Neural progenitor cell (in vitro differentiated cells): ENCODE results near the gene PLA2G2F. TPM values are rescaled to one million over a fixed set of nuclear protein-coding genes. Genes with fewer than 3 reads are reported as not detected.

Experiments used
- DNase-seq: peaks from one replicate; pipeline ENCODE4 v3.0.0-alpha.2; 2016; ENCODE audit warnings: low spot score
- H2AFZ ChIP-seq: fragments of 200-600 bp; sonication (generic); replicated peaks from 2 replicates; pipeline ENCODE4 v1.6.1; 2016; ENCODE audit warnings: antibody characterized with exemption
- H3F3A ChIP-seq: fragments of 200-600 bp; sonication (generic); 2 replicates; pipeline ENCODE4 v1.6.1; 2016; ENCODE audit warnings: antibody characterized with exemption, low read depth
- H3K27ac ChIP-seq: fragments of 200-600 bp; sonication (generic); 2 replicates; pipeline ENCODE4 v1.5.1; 2016; ENCODE audit warnings: mild to moderate bottlenecking
- H3K27me3 ChIP-seq: fragments of 200-600 bp; sonication (generic); 2 replicates; pipeline ENCODE4 v1.6.1; 2016; ENCODE audit warnings: mild to moderate bottlenecking, moderate library complexity
- H3K36me3 ChIP-seq: fragments of 200-600 bp; sonication (generic); 2 replicates; pipeline ENCODE4 v1.5.1; 2016
- H3K4me1 ChIP-seq: fragments of 200-600 bp; sonication (generic); 2 replicates; pipeline ENCODE4 v1.6.1; 2016; ENCODE audit warnings: mixed run types
- H3K4me2 ChIP-seq: fragments of 200-600 bp; sonication (generic); 2 replicates; pipeline ENCODE4 v1.6.1; 2016
- H3K4me3 ChIP-seq: fragments of 200-600 bp; sonication (generic); 2 replicates; pipeline ENCODE4 v1.5.1; 2016
- H3K79me2 ChIP-seq: fragments of 200-600 bp; sonication (generic); 2 replicates; pipeline ENCODE4 v1.6.1; 2016; ENCODE audit warnings: low read depth
- H3K9ac ChIP-seq: fragments of 200-600 bp; sonication (generic); 2 replicates; pipeline ENCODE4 v1.6.1; 2016
- H3K9me3 ChIP-seq: fragments of 200-600 bp; sonication (generic); 2 replicates; pipeline ENCODE4 v1.5.1; 2016; ENCODE audit warnings: low read depth
- H4K20me1 ChIP-seq: fragments of 200-600 bp; sonication (generic); 2 replicates; pipeline ENCODE4 v1.6.1; 2016; ENCODE audit warnings: low read depth
- H3K27ac Mint-ChIP-seq: 3 replicates; pipeline ENCODE4 v1.8.0; 2021; ENCODE audit warnings: mixed read lengths
- H3K27me3 Mint-ChIP-seq: 2 replicates; pipeline ENCODE4 v1.8.0; 2022; ENCODE audit warnings: low read depth, mild to moderate bottlenecking, inconsistent platforms, moderate library complexity, mixed read lengths; ENCODE audit not compliant: insufficient read depth
- H3K36me3 Mint-ChIP-seq: 3 replicates; pipeline ENCODE4 v1.8.0; 2021; ENCODE audit warnings: mixed read lengths
- H3K4me1 Mint-ChIP-seq: 3 replicates; pipeline ENCODE4 v1.8.0; 2021; ENCODE audit warnings: mixed read lengths
- H3K4me3 Mint-ChIP-seq: 3 replicates; pipeline ENCODE4 v1.8.0; 2021; ENCODE audit warnings: mild to moderate bottlenecking, moderate library complexity, mixed read lengths
- H3K9me3 Mint-ChIP-seq: 3 replicates; pipeline ENCODE4 v1.8.0; 2020; ENCODE audit warnings: mixed read lengths
- EZH2 ChIP-seq: fragments of 200-600 bp; sonication (generic); IDR thresholded peaks from 2 replicates; pipeline ENCODE4 v1.6.1; 2017; ENCODE audit warnings: antibody characterized with exemption, mild to moderate bottlenecking, moderate library complexity
- EZH2phosphoT487 ChIP-seq: fragments of 200-600 bp; sonication (generic); IDR thresholded peaks from 2 replicates; pipeline ENCODE4 v1.6.1; 2017; ENCODE audit warnings: antibody characterized with exemption
- total RNA-seq: library from RNA; depleted of rRNA; stranded (reverse); fragments of >200 nt; gene quantifications from 2 replicates; pipeline ENCODE4 v1.2.3, GENCODE V29; 2015; ENCODE audit warnings: low replicate concordance
- TF ChIP-seq, protein P1 (sequence below): fragments of 200-600 bp; sonication (generic); IDR thresholded peaks from 2 replicates; pipeline ENCODE4 v1.5.1; 2017; ENCODE audit warnings: antibody characterized with exemption, mild to moderate bottlenecking

Gene PLA2G2F
- total RNA-seq, 1 donor from 2014 or later, result not detected

- Mint-ChIP-seq H3K4me3 (no peak overlapping the region), H3K27me3 (peaks cover 7% of the 10 kb centered on the region), H3K27ac (no peak overlapping the region), H3K9me3 (no peaks in the 10 kb centered on the region), H3K36me3 (no peaks in the 10 kb centered on the region), H3K4me1 (peaks cover 2% of the 10 kb centered on the region)
- no peaks in the 10 kb centered on the region for H3K9me3 ChIP-seq
- H3F3A ChIP-seq, result no peaks in the 10 kb centered on the region
- no peak overlapping the region for H3K4me3 ChIP-seq
- no peak overlapping the region for H3K27ac ChIP-seq
- H3K4me2 ChIP-seq, result no peak overlapping the region
- H3K4me1 ChIP-seq, result peaks cover 4% of the 10 kb centered on the region
- no peak overlapping the region for H3K9ac ChIP-seq
- no peaks in the 10 kb centered on the region for H3K36me3 ChIP-seq
- H3K79me2 ChIP-seq, result no peaks in the 10 kb centered on the region
- peak; percentile 10 for DNase-seq
- TF ChIP-seq EZH2phosphoT487 (no peak), EZH2 (no peak)
- TF ChIP-seq, protein P1, sequence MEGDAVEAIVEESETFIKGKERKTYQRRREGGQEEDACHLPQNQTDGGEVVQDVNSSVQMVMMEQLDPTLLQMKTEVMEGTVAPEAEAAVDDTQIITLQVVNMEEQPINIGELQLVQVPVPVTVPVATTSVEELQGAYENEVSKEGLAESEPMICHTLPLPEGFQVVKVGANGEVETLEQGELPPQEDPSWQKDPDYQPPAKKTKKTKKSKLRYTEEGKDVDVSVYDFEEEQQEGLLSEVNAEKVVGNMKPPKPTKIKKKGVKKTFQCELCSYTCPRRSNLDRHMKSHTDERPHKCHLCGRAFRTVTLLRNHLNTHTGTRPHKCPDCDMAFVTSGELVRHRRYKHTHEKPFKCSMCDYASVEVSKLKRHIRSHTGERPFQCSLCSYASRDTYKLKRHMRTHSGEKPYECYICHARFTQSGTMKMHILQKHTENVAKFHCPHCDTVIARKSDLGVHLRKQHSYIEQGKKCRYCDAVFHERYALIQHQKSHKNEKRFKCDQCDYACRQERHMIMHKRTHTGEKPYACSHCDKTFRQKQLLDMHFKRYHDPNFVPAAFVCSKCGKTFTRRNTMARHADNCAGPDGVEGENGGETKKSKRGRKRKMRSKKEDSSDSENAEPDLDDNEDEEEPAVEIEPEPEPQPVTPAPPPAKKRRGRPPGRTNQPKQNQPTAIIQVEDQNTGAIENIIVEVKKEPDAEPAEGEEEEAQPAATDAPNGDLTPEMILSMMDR, result no peak
- peak overlapping the region; percentile 17 for H2AFZ ChIP-seq
- no peaks in the 10 kb centered on the region for H3K27me3 ChIP-seq
- H4K20me1 ChIP-seq, result no peaks in the 10 kb centered on the region
These were observed 3.0 kb downstream of the PLA2G2F start for GRCh38 chr1:20142001-20142710.

- Histone ChIP-seq H3K79me2 (no peaks in the 10 kb centered on the region), H2AFZ (no peak overlapping the region), H3K9ac (no peak overlapping the region), H3K27ac (no peak overlapping the region), H3F3A (no peaks in the 10 kb centered on the region), H4K20me1 (no peaks in the 10 kb centered on the region), H3K4me2 (no peak overlapping the region), H3K4me3 (no peak overlapping the region), H3K36me3 (no peaks in the 10 kb centered on the region), H3K9me3 (no peaks in the 10 kb centered on the region), H3K4me1 (peaks cover 7% of the 10 kb centered on the region), H3K27me3 (no peaks in the 10 kb centered on the region)
- Mint-ChIP-seq H3K27ac (no peak overlapping the region), H3K36me3 (no peaks in the 10 kb centered on the region), H3K4me3 (no peak overlapping the region), H3K9me3 (no peaks in the 10 kb centered on the region), H3K27me3 (peaks cover 7% of the 10 kb centered on the region), H3K4me1 (peaks cover 2% of the 10 kb centered on the region)
- TF ChIP-seq EZH2phosphoT487, result no peak
- TF ChIP-seq, protein P1, result no peak
- TF ChIP-seq EZH2, result no peak
- no peak for DNase-seq
These were observed 4.2 kb downstream of the PLA2G2F start for GRCh38 chr1:20143318-20143717.

DNA sequence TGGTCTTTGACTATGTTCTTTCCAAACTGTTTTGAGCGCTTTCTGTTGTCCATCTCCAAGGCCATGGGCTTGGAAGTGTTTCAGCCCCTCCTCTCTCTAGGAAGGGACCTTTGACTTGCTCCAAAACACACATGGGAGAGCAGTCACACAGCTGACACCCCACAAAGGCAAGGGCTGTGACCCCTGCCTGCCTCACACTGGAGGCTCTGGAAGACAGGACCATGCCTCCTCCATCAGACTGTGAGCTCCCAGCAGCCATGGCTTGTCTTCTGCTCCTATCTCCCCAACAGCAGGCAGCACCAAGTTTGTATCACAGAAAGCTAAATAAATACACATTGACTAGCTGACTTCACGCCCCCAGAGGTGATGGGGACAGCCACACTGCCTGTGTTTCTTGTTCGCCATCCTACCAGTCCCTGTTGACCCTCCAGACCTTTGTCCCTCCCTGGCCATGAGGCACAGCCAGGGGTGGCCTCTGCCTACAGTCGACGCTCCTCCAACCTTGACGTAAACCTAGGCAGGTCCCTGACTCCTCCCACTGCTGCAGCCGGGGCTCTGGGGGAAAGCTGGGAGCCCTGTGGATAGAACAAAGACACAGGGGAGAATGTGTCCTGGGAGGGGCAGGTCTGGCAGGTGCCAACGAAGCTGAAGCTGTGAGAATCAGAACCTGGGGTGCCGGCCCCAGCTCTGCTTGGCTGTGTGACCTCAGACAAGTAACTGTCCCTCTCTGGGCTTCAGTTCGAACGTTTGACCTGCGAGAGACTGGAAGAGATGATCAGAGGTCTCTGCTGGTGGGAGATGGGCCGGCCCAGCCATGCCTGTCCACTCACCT, 4.8 kb downstream of the PLA2G2F start:
- H3K27me3 Mint-ChIP-seq, result peaks cover 5% of the 10 kb centered on the region
- Histone ChIP-seq H3K79me2 (no peaks in the 10 kb centered on the region), H3K9me3 (no peaks in the 10 kb centered on the region), H3K9ac (no peak overlapping the region), H3F3A (no peaks in the 10 kb centered on the region), H2AFZ (no peak overlapping the region), H3K4me2 (no peak overlapping the region), H3K36me3 (no peaks in the 10 kb centered on the region), H3K4me1 (peaks cover 7% of the 10 kb centered on the region), H3K27ac (no peak overlapping the region), H3K27me3 (no peaks in the 10 kb centered on the region), H3K4me3 (no peak overlapping the region), H4K20me1 (no peaks in the 10 kb centered on the region)
- no peaks in the 10 kb centered on the region for H3K9me3 Mint-ChIP-seq
- H3K27ac Mint-ChIP-seq, result no peak overlapping the region
- peaks cover 2% of the 10 kb centered on the region for H3K4me1 Mint-ChIP-seq
- TF ChIP-seq, protein P1, result no peak
- no peak for TF ChIP-seq EZH2
- TF ChIP-seq EZH2phosphoT487, result no peak
- no peaks in the 10 kb centered on the region for H3K36me3 Mint-ChIP-seq
- DNase-seq, result no peak
- no peak overlapping the region for H3K4me3 Mint-ChIP-seq
